Trophoblast cell (in vitro differentiated cells and primary cell): Measurements from ENCODE around the gene SERINC5.
"Not testable (repeated sequence)": the region's sequence is repeated elsewhere in the genome, so short reads cannot be mapped to it uniquely, and the experiment has no call there.

ENCODE experiments used
- DNase-seq, 2 donors: peaks; one replicate each; pipeline ENCODE4 v3.0.0-alpha.2; 2016
- H2AFZ ChIP-seq: 2 replicates; pipeline ENCODE4 v1.6.1; 2013; ENCODE audit warnings: low read length, moderate library complexity, mild to moderate bottlenecking; ENCODE audit not compliant: insufficient read depth, poor library complexity
- H2AK5ac ChIP-seq: 2 replicates; pipeline ENCODE4 v1.6.1; 2013; ENCODE audit warnings: mild to moderate bottlenecking, low read length
- H2BK120ac ChIP-seq: 2 replicates; pipeline ENCODE4 v1.6.1; 2013; ENCODE audit warnings: low read length, mild to moderate bottlenecking, moderate library complexity; ENCODE audit not compliant: insufficient read depth, poor library complexity
- H2BK12ac ChIP-seq: 2 replicates; pipeline ENCODE4 v1.6.1; 2013; ENCODE audit warnings: mild to moderate bottlenecking, low read length, moderate library complexity
- H2BK5ac ChIP-seq: 2 replicates; pipeline ENCODE4 v1.6.1; 2013; ENCODE audit warnings: low read length, low read depth, moderate library complexity, mild to moderate bottlenecking; ENCODE audit not compliant: poor library complexity
- H3K14ac ChIP-seq: 2 replicates; pipeline ENCODE4 v1.6.1; 2013; ENCODE audit warnings: mild to moderate bottlenecking, low read length
- H3K18ac ChIP-seq: 2 replicates; pipeline ENCODE4 v1.6.1; 2013; ENCODE audit warnings: mild to moderate bottlenecking, low read length
- H3K23ac ChIP-seq: 2 replicates; pipeline ENCODE4 v1.6.1; 2013; ENCODE audit warnings: low read length
- H3K27ac ChIP-seq: 2 replicates; pipeline ENCODE4 v1.5.1; 2013; ENCODE audit warnings: low read depth, mild to moderate bottlenecking, inconsistent platforms, low read length, moderate library complexity
- H3K27me3 ChIP-seq: 2 replicates; pipeline ENCODE4 v1.6.1; 2013; ENCODE audit warnings: inconsistent platforms, mild to moderate bottlenecking, low read length, moderate library complexity; ENCODE audit not compliant: insufficient read depth
- H3K36me3 ChIP-seq, 2 experiments: 1 replicate in 1 of 2; 2 replicates in 1 of 2; pipeline ENCODE4 v1.6.1; 2013; ENCODE audit warnings: low read length in 2 of 2, mild to moderate bottlenecking in 2 of 2, moderate library complexity in 1 of 2; ENCODE audit not compliant: insufficient read depth in 2 of 2, control insufficient read depth in 1 of 2
- H3K4ac ChIP-seq: 2 replicates; pipeline ENCODE4 v1.6.1; 2013; ENCODE audit warnings: low read depth, mild to moderate bottlenecking, low read length, moderate library complexity
- H3K4me1 ChIP-seq, 2 experiments: 1 replicate in 1 of 2; 2 replicates in 1 of 2; pipeline ENCODE4 v1.6.1; 2013; ENCODE audit warnings: low read length in 2 of 2, mild to moderate bottlenecking in 2 of 2, moderate library complexity in 1 of 2; ENCODE audit not compliant: insufficient read depth in 2 of 2, control insufficient read depth in 1 of 2
- H3K4me2 ChIP-seq: 2 replicates; pipeline ENCODE4 v1.6.1; 2013; ENCODE audit warnings: inconsistent platforms, mild to moderate bottlenecking, low read length, moderate library complexity
- H3K4me3 ChIP-seq: 2 replicates; pipeline ENCODE4 v1.5.1; 2013; ENCODE audit warnings: mild to moderate bottlenecking, low read depth, low read length, inconsistent platforms
- H3K79me1 ChIP-seq: one replicate; pipeline ENCODE4 v1.6.1; 2013; ENCODE audit warnings: low read length
- H3K79me2 ChIP-seq: 2 replicates; pipeline ENCODE4 v1.6.1; 2013; ENCODE audit warnings: low read length, mild to moderate bottlenecking; ENCODE audit not compliant: control insufficient read depth, insufficient read depth, poor library complexity
- H3K9ac ChIP-seq: 2 replicates; pipeline ENCODE4 v1.6.1; 2013; ENCODE audit warnings: mild to moderate bottlenecking, low read length
- H3K9me3 ChIP-seq: 2 replicates; pipeline ENCODE4 v1.6.1; 2013; ENCODE audit warnings: low read depth, mild to moderate bottlenecking, control low read depth, inconsistent platforms, low read length; ENCODE audit not compliant: insufficient read depth
- H4K12ac ChIP-seq: 2 replicates; pipeline ENCODE4 v1.6.1; 2013; ENCODE audit warnings: low read depth, mild to moderate bottlenecking, low read length, moderate library complexity
- H4K8ac ChIP-seq: 2 replicates; pipeline ENCODE4 v1.6.1; 2013; ENCODE audit warnings: low read depth, mild to moderate bottlenecking, low read length, moderate library complexity
- H4K91ac ChIP-seq: one replicate; pipeline ENCODE4 v1.6.1; 2013; ENCODE audit warnings: low read depth, mild to moderate bottlenecking, low read length, moderate library complexity
- WGBS: extraction: QIAGEN DNeasy Blood & Tissue Kit; methylation state at CpG from one replicate; pipeline ENCODE4 v1.1.7; 2013; ENCODE audit warnings: missing lambda C conversion rate; ENCODE audit not compliant: insufficient read length, insufficient coverage; ENCODE audit errors: extremely low coverage; 5-methylcytosine and 5-hydroxymethylcytosine counted together

The SERINC5 gene

DNA sequence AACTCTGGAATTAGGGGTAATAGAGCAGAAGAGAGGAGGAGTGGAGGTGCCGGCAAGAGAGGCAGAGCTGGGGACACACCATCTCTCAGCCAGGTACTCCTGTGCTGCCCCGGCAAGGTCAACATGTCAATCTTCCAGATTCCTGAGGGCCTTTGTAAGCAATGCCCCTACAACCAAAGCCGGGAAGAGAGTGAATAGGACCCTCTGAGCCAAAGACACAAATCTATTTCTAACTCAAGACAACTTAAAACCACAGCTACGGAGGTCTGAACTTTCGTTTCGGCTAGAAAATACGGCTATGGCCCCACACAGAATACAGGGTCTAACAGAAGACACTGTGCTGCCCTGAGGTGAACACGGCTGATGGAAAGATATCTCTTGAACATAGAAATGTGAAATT, 66.6 kb downstream of the SERINC5 start:
- Histone ChIP-seq H3K9ac (no peak overlapping the region), H3K14ac (no peak overlapping the region), H2AK5ac (no peak overlapping the region), H3K79me2 (peaks cover 11% of the 10 kb centered on the region), H3K18ac (no peak overlapping the region), H3K4ac (peak overlapping the region; percentile 80), H4K91ac (peak overlapping the region; percentile 45), H3K4me2 (no peak overlapping the region), H3K79me1 (peaks cover 31% of the 10 kb centered on the region), H2BK5ac (peak overlapping the region; percentile 42), H2BK120ac (no peak overlapping the region), H3K27me3 (no peaks in the 10 kb centered on the region), H4K8ac (no peak overlapping the region), H3K36me3 (no peaks in the 10 kb centered on the region), H2AFZ (no peak overlapping the region), H2BK12ac (peak overlapping the region; percentile 6), H4K12ac (no peak overlapping the region), H3K23ac (no peak overlapping the region), H3K27ac (peak overlapping the region; percentile 71), H3K9me3 (no peaks in the 10 kb centered on the region), H3K4me1 (peaks cover 26 to 40% of the 10 kb centered on the region in 2 experiments), H3K4me3 (no peak overlapping the region)
- no peak for DNase-seq
- WGBS, result no CpG with 5 or more reads among the region's 8 CpGs

DNA sequence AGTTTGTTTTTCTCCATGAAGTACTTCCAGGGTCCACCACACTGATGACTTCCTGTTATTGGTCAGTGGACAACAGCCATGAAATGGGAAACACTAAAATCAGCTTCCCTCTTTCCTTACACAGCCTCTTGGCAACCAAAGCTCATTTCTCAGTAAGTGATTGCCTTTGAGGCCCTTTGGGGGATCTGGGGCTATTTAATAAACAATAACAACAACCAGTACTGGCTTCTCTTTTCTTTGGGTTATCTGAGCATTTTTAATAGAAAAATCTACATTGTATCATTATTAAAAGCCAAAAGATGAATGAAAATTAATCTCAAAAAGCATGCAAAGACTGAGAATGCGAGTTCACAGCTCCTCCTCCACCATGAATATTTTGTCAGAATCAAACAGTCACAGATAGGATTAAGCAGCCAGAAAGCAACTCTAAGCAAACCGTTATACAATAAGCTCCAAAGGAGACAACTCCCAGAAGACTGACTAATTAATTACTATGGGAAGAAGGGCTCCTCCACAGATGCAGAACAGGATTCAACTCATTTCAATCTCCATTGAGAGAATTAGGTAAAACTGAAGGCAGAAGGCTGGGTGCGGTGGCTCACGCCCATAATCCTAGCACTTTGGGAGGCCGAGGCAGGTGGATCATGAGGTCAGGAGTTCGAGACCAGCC, 68.3 kb downstream of the SERINC5 start:
- Histone ChIP-seq H3K9ac (no peak overlapping the region), H3K9me3 (no peaks in the 10 kb centered on the region), H4K12ac (no peak overlapping the region), H3K18ac (peak overlapping the region; percentile 35), H3K4ac (peak overlapping the region; percentile 33), H4K91ac (no peak overlapping the region), H3K27me3 (no peaks in the 10 kb centered on the region), H3K4me3 (no peak overlapping the region), H3K79me1 (peaks cover 31% of the 10 kb centered on the region), H3K79me2 (peaks cover 11% of the 10 kb centered on the region), H3K4me1 (peaks cover 33 to 42% of the 10 kb centered on the region in 2 experiments), H2AK5ac (no peak overlapping the region), H2BK120ac (peak overlapping the region; percentile 46), H3K14ac (no peak overlapping the region), H3K23ac (no peak overlapping the region), H2BK12ac (no peak overlapping the region), H3K4me2 (no peak overlapping the region), H2AFZ (no peak overlapping the region), H4K8ac (no peak overlapping the region), H3K36me3 (no peaks in the 10 kb centered on the region), H2BK5ac (peak overlapping the region; percentile 71), H3K27ac (peak overlapping the region; percentile 80)
- no peak for DNase-seq
- no CpG with 5 or more reads among the region's 6 CpGs for WGBS

- H4K12ac ChIP-seq, H3K27me3 ChIP-seq, H3K23ac ChIP-seq, H3K18ac ChIP-seq, H4K8ac ChIP-seq, H3K36me3 ChIP-seq, DNase-seq, H3K4ac ChIP-seq, H3K4me2 ChIP-seq, H2AK5ac ChIP-seq, H4K91ac ChIP-seq, H3K14ac ChIP-seq, H3K9ac ChIP-seq, H3K4me3 ChIP-seq, H2AFZ ChIP-seq, H2BK5ac ChIP-seq, H3K79me2 ChIP-seq, H3K9me3 ChIP-seq: not testable (repeated sequence)
- Histone ChIP-seq H3K27ac (peak overlapping the region; percentile 29), H2BK120ac (peak overlapping the region; percentile 37), H2BK12ac (peak overlapping the region; percentile 26), H3K79me1 (peaks cover 35% of the 10 kb centered on the region), H3K4me1 (peaks cover 34 to 41% of the 10 kb centered on the region in 2 experiments)
- no CpG with 5 or more reads among the region's 9 CpGs for WGBS
Observed at GRCh38 chr5:80185535-80185934, 70.3 kb downstream of the SERINC5 start.

- H2BK5ac ChIP-seq, result no peak overlapping the region
- no peak overlapping the region for H3K23ac ChIP-seq
- H3K27ac ChIP-seq, result peak overlapping the region; percentile 79
- peak overlapping the region; percentile 6 for H3K4ac ChIP-seq
- no peak overlapping the region for H2AFZ ChIP-seq
- H2AK5ac ChIP-seq, result no peak overlapping the region
- H3K9ac ChIP-seq, result no peak overlapping the region
- no peaks in the 10 kb centered on the region for H3K27me3 ChIP-seq
- H3K4me3 ChIP-seq, result no peak overlapping the region
- no peak overlapping the region for H4K12ac ChIP-seq
- H3K79me2 ChIP-seq, result peaks cover 5% of the 10 kb centered on the region
- WGBS, result no CpG with 5 or more reads among the region's 6 CpGs
- peak overlapping the region; percentile 71 for H4K91ac ChIP-seq
- H3K4me1 ChIP-seq, result peaks cover 34 to 43% of the 10 kb centered on the region in 2 experiments
- peak overlapping the region; percentile 4 for H3K14ac ChIP-seq
- H3K9me3 ChIP-seq, result no peaks in the 10 kb centered on the region
- peak overlapping the region; percentile 45 for H2BK12ac ChIP-seq
- H3K18ac ChIP-seq, result peak overlapping the region; percentile 7
- H4K8ac ChIP-seq, result peak overlapping the region; percentile 8
- peak overlapping the region; percentile 26 for H2BK120ac ChIP-seq
- no peak for DNase-seq
- peaks cover 37% of the 10 kb centered on the region for H3K79me1 ChIP-seq
- H3K4me2 ChIP-seq, result no peak overlapping the region
- H3K36me3 ChIP-seq, result no peaks in the 10 kb centered on the region
Observed at GRCh38 chr5:80185095-80185494, 70.8 kb downstream of the SERINC5 start.
